Stimulated activated CD8-positive, alpha-beta memory T cell treated with anti-CD3 and anti-CD28 coated beads, Interleukin-7, amount 100 ng/mL, for 1 hour (primary cell): ENCODE measurements around the gene TRIM4.

Experiments used
- DNase-seq, 2 donors: peaks; one replicate each; pipeline ENCODE4 v3.0.0-alpha.2; 2020; ENCODE audit warnings: low read depth in 2 of 2

TRIM4 gene

DNA sequence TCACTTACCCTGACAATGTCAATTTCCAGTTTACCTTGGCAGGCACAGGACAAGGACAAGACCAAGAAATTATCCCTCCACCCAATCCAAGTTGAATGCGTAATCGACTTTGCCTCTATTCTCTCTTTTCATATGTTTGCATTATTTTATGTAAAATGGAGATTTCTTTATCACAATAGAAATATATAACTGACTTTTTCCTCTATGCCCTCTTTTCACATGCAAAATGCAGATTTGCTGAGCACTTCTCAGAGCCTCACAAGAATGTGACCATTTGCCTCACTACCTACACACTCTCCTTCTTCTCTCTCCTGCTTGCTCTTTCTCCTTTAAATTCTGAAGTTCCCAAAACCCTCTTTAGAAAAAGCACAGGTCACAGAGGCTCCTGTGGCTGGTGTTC lies 76.4 kb downstream of the TRIM4 start:
- DNase-seq, result no peak
